OCI-LY3 (cell line): ENCODE data around the gene PLIN5.

Experiments used
- H2AFZ ChIP-seq: fragments of 200-600, 300-600 bp; shearing (Covaris generic); 2 replicates; pipeline ENCODE4 v1.6.0; 2014; ENCODE audit warnings: antibody characterized with exemption, low read depth, low read length
- H3K27ac ChIP-seq: fragments of 200-600, 300-600 bp; sonication (generic); 2 replicates; pipeline ENCODE4 v1.5.1; 2014; ENCODE audit warnings: mild to moderate bottlenecking, low read length, moderate library complexity, mixed read lengths
- H3K27me3 ChIP-seq: fragments of 200-600, 300-600 bp; sonication (generic); 2 replicates; pipeline ENCODE4 v1.6.1; 2014; ENCODE audit warnings: low read depth, low read length, mixed read lengths
- H3K36me3 ChIP-seq: fragments of 200-600, 300-600 bp; sonication (generic); replicated peaks from 2 replicates; pipeline ENCODE3; 2014; ENCODE audit warnings: low read depth, low read length, mixed read lengths
- H3K4me1 ChIP-seq: fragments of 300-600, 200-600 bp; sonication (generic); 2 replicates; pipeline ENCODE4 v1.6.1; 2014; ENCODE audit warnings: low read length, mixed read lengths
- H3K4me2 ChIP-seq: fragments of 200-600, 300-600 bp; sonication (generic); 2 replicates; pipeline ENCODE4 v1.6.1; 2014; ENCODE audit warnings: low read length, mixed read lengths
- H3K4me3 ChIP-seq: fragments of 300-600, 200-600 bp; sonication (generic); 2 replicates; pipeline ENCODE4 v1.5.1; 2014; ENCODE audit warnings: antibody characterized with exemption, mild to moderate bottlenecking, low read length, moderate library complexity
- H3K79me2 ChIP-seq: fragments of 300-600, 200-600 bp; shearing (Covaris generic); 2 replicates; pipeline ENCODE4 v1.6.1; 2014; ENCODE audit warnings: mild to moderate bottlenecking, low read length, mixed read lengths
- H3K9ac ChIP-seq: fragments of 300-600, 200-600 bp; shearing (Covaris generic); 2 replicates; pipeline ENCODE4 v1.6.0; 2014; ENCODE audit warnings: mild to moderate bottlenecking, low read length, moderate library complexity
- H3K9me3 ChIP-seq: fragments of 200-600, 300-600 bp; shearing (Covaris generic); 2 replicates; pipeline ENCODE4 v1.6.1; 2014; ENCODE audit warnings: low read length, mixed read lengths; ENCODE audit not compliant: insufficient read depth
- H4K20me1 ChIP-seq: fragments of 200-600, 300-600 bp; sonication (generic); 2 replicates; pipeline ENCODE4 v1.6.1; 2016; ENCODE audit warnings: low read length, mixed read lengths; ENCODE audit not compliant: insufficient read depth
- EZH2phosphoT487 ChIP-seq: fragments of 200-600 bp; shearing (Covaris generic); IDR thresholded peaks from 2 replicates; pipeline ENCODE4 v1.6.1; 2018; ENCODE audit warnings: antibody characterized with exemption, mixed run types, low read depth
- TF ChIP-seq, protein P1 (sequence below): fragments of 200-600, 300-600 bp; sonication (generic); IDR thresholded peaks from 2 replicates; pipeline ENCODE4 v1.5.1; 2014; ENCODE audit warnings: antibody characterized with exemption, low read length, low read depth

PLIN5 gene

DNA sequence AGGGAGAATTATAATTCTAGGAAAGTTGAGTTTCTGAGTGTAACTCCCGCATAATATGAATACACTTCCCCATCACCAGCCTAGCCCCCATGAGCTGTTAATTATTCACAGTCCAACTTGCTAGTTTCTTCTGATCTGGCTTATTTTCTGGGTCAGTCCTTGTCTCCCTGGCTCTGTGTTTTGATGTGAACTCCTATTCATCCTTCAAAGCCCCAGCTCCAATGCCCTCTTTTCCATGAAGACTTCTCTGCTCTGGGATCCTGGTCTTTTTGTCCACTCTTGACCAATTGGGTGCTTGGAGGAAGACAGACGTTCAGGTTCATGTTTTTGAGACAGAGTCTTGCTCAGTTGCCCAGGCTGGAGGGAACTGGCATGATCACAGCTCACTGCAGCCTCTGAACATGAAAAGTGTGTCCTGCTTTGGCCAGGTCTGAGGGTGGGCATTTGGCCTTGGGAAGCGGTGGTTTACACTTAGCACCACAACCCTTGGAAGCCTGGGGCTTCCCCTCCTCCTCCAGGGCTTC, 4.2 kb upstream of the PLIN5 start:
- no peak for TF ChIP-seq EZH2phosphoT487
- TF ChIP-seq, protein P1, sequence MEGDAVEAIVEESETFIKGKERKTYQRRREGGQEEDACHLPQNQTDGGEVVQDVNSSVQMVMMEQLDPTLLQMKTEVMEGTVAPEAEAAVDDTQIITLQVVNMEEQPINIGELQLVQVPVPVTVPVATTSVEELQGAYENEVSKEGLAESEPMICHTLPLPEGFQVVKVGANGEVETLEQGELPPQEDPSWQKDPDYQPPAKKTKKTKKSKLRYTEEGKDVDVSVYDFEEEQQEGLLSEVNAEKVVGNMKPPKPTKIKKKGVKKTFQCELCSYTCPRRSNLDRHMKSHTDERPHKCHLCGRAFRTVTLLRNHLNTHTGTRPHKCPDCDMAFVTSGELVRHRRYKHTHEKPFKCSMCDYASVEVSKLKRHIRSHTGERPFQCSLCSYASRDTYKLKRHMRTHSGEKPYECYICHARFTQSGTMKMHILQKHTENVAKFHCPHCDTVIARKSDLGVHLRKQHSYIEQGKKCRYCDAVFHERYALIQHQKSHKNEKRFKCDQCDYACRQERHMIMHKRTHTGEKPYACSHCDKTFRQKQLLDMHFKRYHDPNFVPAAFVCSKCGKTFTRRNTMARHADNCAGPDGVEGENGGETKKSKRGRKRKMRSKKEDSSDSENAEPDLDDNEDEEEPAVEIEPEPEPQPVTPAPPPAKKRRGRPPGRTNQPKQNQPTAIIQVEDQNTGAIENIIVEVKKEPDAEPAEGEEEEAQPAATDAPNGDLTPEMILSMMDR: no peak
- Histone ChIP-seq H3K79me2 (no peaks in the 10 kb centered on the region), H3K4me3 (peak overlapping the region; percentile 79), H3K27me3 (no peaks in the 10 kb centered on the region), H2AFZ (no peak overlapping the region), H3K36me3 (no peaks in the 10 kb centered on the region), H3K4me2 (peak overlapping the region; percentile 83), H4K20me1 (no peaks in the 10 kb centered on the region), H3K27ac (no peak overlapping the region), H3K9me3 (no peaks in the 10 kb centered on the region), H3K9ac (peak overlapping the region; percentile 66), H3K4me1 (peaks cover 29% of the 10 kb centered on the region)

DNA sequence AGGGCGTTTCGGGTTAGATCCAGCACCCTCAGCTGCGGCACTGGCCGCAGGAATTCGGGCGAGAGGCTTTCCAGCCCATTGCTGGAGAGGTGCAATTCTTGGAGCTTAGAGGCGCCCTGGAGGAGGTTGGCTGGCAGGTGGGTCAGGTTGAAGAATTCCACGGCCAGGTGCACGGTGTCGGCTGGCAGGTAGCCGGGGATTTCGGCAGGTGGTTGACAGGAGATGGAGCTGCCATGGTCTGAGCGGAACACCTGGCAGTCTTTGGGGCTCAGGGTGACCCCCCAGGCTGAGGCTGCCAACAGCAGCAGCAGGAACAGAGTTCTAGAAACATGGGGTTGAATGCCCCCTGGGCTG, 3.6 kb upstream of the PLIN5 start:
- Histone ChIP-seq H3K27ac (no peak overlapping the region), H3K79me2 (no peaks in the 10 kb centered on the region), H3K27me3 (no peaks in the 10 kb centered on the region), H3K9me3 (no peaks in the 10 kb centered on the region), H3K9ac (no peak overlapping the region), H4K20me1 (no peaks in the 10 kb centered on the region), H2AFZ (no peak overlapping the region), H3K4me2 (no peak overlapping the region), H3K36me3 (no peaks in the 10 kb centered on the region), H3K4me3 (no peak overlapping the region), H3K4me1 (peaks cover 29% of the 10 kb centered on the region)
- TF ChIP-seq EZH2phosphoT487: no peak
- TF ChIP-seq, protein P1: no peak

DNA sequence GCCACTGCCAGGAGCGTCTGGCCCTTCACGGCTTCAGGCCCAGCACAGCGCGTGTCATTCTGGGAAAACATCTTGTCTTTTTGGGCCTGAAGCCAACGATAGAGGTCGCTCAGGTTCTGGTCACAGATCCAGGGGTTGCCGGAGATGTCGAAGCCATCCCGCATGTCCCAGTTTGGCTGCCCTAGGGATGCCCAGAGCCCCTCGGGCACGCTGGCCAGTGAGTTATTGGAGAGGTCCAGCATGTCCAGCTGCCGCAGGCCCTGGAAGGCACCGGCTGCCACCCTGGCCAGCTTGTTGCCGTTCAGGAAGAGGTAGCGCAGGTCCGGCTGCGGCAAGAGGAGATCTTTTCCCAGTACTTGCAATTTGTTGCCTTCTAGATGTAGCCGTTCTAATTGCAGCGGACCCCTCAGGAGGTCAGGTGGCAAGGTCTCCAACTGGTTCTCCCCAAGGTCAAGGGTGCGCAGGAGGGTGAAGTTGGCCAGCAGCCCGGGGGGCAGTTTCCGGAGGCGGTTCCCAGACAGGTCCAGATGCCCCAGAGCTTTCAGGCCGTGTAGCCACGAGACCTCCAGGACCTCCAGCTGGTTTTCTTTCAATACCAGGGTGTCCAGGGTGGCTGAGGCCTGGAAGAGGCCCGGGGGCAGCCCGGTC, 3.1 kb upstream of the PLIN5 start:
- no peaks in the 10 kb centered on the region for H4K20me1 ChIP-seq

DNA sequence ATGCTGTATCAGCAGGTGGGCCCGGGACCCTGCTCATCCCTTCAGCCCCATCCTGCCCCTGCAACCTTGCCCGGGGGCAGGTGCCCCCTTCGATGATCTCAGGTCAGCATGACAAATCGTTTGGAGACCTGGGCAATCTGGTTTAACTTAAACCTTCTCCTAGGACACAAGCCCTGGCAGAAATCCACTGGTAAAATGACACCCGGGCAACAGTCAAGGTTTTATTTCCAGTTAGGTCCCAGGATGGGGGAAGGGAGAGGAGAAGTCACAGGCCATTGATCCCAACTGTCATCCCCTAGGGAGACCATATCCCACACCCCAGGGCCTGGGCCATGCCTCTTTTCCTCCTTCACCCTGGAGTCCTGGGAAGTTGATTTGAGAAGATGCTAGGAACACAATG, 1.8 kb upstream of the PLIN5 start:
- H3K27me3 ChIP-seq: no peaks in the 10 kb centered on the region
- no peak overlapping the region for H3K4me3 ChIP-seq
- no peaks in the 10 kb centered on the region for H3K9me3 ChIP-seq
- no peak overlapping the region for H2AFZ ChIP-seq
- H3K4me2 ChIP-seq: no peak overlapping the region
- TF ChIP-seq, protein P1: no peak
- no peak for TF ChIP-seq EZH2phosphoT487
- no peaks in the 10 kb centered on the region for H4K20me1 ChIP-seq
- no peak overlapping the region for H3K9ac ChIP-seq
- peaks cover 19% of the 10 kb centered on the region for H3K4me1 ChIP-seq
- no peak overlapping the region for H3K27ac ChIP-seq
- H3K36me3 ChIP-seq: no peaks in the 10 kb centered on the region
- no peaks in the 10 kb centered on the region for H3K79me2 ChIP-seq

More for the DNA sequence above, 3.1 kb upstream of the PLIN5 start:
- Histone ChIP-seq H3K4me2 (no peak overlapping the region), H3K4me3 (no peak overlapping the region), H3K9ac (no peak overlapping the region), H3K27me3 (no peaks in the 10 kb centered on the region), H3K4me1 (peaks cover 26% of the 10 kb centered on the region), H3K9me3 (no peaks in the 10 kb centered on the region), H2AFZ (no peak overlapping the region), H3K36me3 (no peaks in the 10 kb centered on the region), H3K27ac (no peak overlapping the region), H3K79me2 (no peaks in the 10 kb centered on the region)
- TF ChIP-seq, protein P1: no peak
- TF ChIP-seq EZH2phosphoT487: no peak
